GM21381 (cell line): ENCODE measurements around the gene TAOK3.
A peak's percentile ranks its signal among the peaks of the same experiment; 100 is the strongest.
"Not testable (repeated sequence)": the region's sequence is repeated elsewhere in the genome, so short reads cannot be mapped to it uniquely, and the experiment has no call there.

Source experiments
- ATAC-seq: cut with Tn5 transposase; IDR thresholded peaks from one replicate; pipeline ENCODE4 v1.9.1; 2021; ENCODE audit warnings: mild to moderate bottlenecking, moderate library complexity; ENCODE audit not compliant: unreplicated experiment

TAOK3 gene

GRCh38 chr12:118374126-118374725 lies 1.5 kb upstream of the TAOK3 start:
- no peak for ATAC-seq

- no peak for ATAC-seq
Measured at GRCh38 chr12:118373616-118374015, 909 bp upstream of the TAOK3 start.

- ATAC-seq = no peak
Measured at GRCh38 chr12:118371321-118372282, 1.1 kb downstream of the TAOK3 start.

- no peak for ATAC-seq
Measured at GRCh38 chr12:118370601-118371000, 2.1 kb downstream of the TAOK3 start.

GRCh38 chr12:118368821-118369220 lies 3.9 kb downstream of the TAOK3 start:
- ATAC-seq = no peak

GRCh38 chr12:118361889-118362288 lies 10.8 kb downstream of the TAOK3 start:
- ATAC-seq = no peak

- no peak for ATAC-seq
Measured at GRCh38 chr12:118361092-118361404, 11.7 kb downstream of the TAOK3 start.

- peak; percentile 54 for ATAC-seq
Measured at GRCh38 chr12:118359541-118359915, 13.2 kb downstream of the TAOK3 start.

- no peak for ATAC-seq
Measured at GRCh38 chr12:118358612-118359540, 13.8 kb downstream of the TAOK3 start.

GRCh38 chr12:118358008-118358359 lies 14.7 kb downstream of the TAOK3 start:
- ATAC-seq = no peak

GRCh38 chr12:118357257-118358007 lies 15.3 kb downstream of the TAOK3 start:
- ATAC-seq = peak; percentile 49

GRCh38 chr12:118356809-118357256 lies 15.9 kb downstream of the TAOK3 start:
- peak; percentile 27 for ATAC-seq

GRCh38 chr12:118355843-118356242 lies 16.9 kb downstream of the TAOK3 start:
- ATAC-seq = no peak

- no peak for ATAC-seq
Measured at GRCh38 chr12:118354903-118355302, 17.8 kb downstream of the TAOK3 start.

- not testable (repeated sequence) for ATAC-seq
Measured at GRCh38 chr12:118354503-118354902, 18.2 kb downstream of the TAOK3 start.

- no peak for ATAC-seq
Measured at GRCh38 chr12:118353721-118354120, 19.0 kb downstream of the TAOK3 start.

- no peak for ATAC-seq
Measured at GRCh38 chr12:118350908-118351559, 21.7 kb downstream of the TAOK3 start.

- ATAC-seq = no peak
Measured at GRCh38 chr12:118347916-118348315, 24.8 kb downstream of the TAOK3 start.

- peak; percentile 68 for ATAC-seq
Measured at GRCh38 chr12:118346895-118347294, 25.8 kb downstream of the TAOK3 start.

GRCh38 chr12:118345355-118345754 lies 27.4 kb downstream of the TAOK3 start:
- no peak for ATAC-seq
